K562 (cell line): ENCODE data around the gene POLR2A. TPM values are rescaled to one million over a fixed set of nuclear protein-coding genes. Genes with fewer than 3 reads are reported as not detected.

Experiments used
- ARID4B ChIP-seq: sonication (generic); formaldehyde crosslinking; IDR thresholded peaks from 2 replicates; pipeline ENCODE4 v1.8.0; 2022; ENCODE audit warnings: mild to moderate bottlenecking, missing genetic modification reagents
- EGR1 ChIP-seq: fragments of 450-650 bp; conservative IDR thresholded peaks from 2 replicates; pipeline ENCODE4 v1.6.1; 2017; ENCODE audit warnings: mild to moderate bottlenecking
- HDAC6 ChIP-seq: IDR thresholded peaks from 2 replicates; pipeline ENCODE4 v1.6.1; 2012; ENCODE audit warnings: low read depth, mild to moderate bottlenecking, control low read depth, inconsistent platforms, low read length, moderate library complexity
- LEF1 ChIP-seq: fragments of 450-650 bp; IDR thresholded peaks from 2 replicates; pipeline ENCODE4 v1.6.1; 2016; ENCODE audit warnings: mild to moderate bottlenecking
- MTA3 ChIP-seq: fragments of 450-650 bp; formaldehyde crosslinking; IDR thresholded peaks from 2 replicates; pipeline ENCODE4 v1.6.1; 2017; ENCODE audit warnings: mild to moderate bottlenecking, borderline replicate concordance
- TFAP4 ChIP-seq: sonication (generic); formaldehyde crosslinking; IDR thresholded peaks from 2 replicates; pipeline ENCODE4 v1.8.0; 2022; ENCODE audit warnings: missing genetic modification reagents, mild to moderate bottlenecking, moderate library complexity, borderline replicate concordance
- THRAP3 ChIP-seq: fragments of 450-650 bp; IDR thresholded peaks from 2 replicates; pipeline ENCODE4 v1.6.1; 2016; ENCODE audit warnings: mild to moderate bottlenecking, inconsistent platforms, borderline replicate concordance
- YY1 ChIP-seq, 3 experiments: IDR thresholded peaks; 2 replicates each; pipeline ENCODE4 v1.6.1; 2011; ENCODE audit warnings: low read length in 2 of 3, mild to moderate bottlenecking in 2 of 3, moderate library complexity in 2 of 3, borderline replicate concordance in 1 of 3, control low read depth in 1 of 3, low read depth in 1 of 3; ENCODE audit not compliant: insufficient read depth in 3 of 3, insufficient replicate concordance in 2 of 3, control insufficient read depth in 1 of 3, insufficient read length in 1 of 3; ENCODE audit errors: extremely low read depth in 1 of 3
- ZNF347 ChIP-seq: fragments of 450-650 bp; formaldehyde crosslinking; IDR thresholded peaks from 2 replicates; pipeline ENCODE4 v1.4.0; 2020; ENCODE audit warnings: low read depth, mild to moderate bottlenecking, moderate library complexity
- ZNF766 ChIP-seq: fragments of 200-800 bp; sonication (Bioruptor generic); conservative IDR thresholded peaks from 2 replicates; pipeline ENCODE4 v1.6.1; 2016; ENCODE audit warnings: missing genetic modification characterization, missing compliant biosample characterization
- polyA plus RNA-seq, 8 experiments: library from polyadenylated mRNA; depleted of rRNA in 4 of 8; stranded (reverse) in 5 of 8; unstranded in 3 of 8; fragments of >200 nt; fragmentation: Nextera tagmentation in 2 of 8; fragmentation: Illumina TruSeq in 1 of 8; extraction: Ambion mirVana in 2 of 8; extraction: Trizol in 1 of 8; gene quantifications; 2 replicates each; pipeline versions ENCODE4 v1.2.1 to v1.2.3, GENCODE V29; 2011 to 2014; ENCODE audit warnings: inconsistent platforms in 1 of 8, missing spikeins in 1 of 8
- total RNA-seq, 7 experiments: library from RNA; depleted of rRNA in 6 of 7; stranded (reverse); fragments of >200 nt in 6 of 7; fragmentation: Illumina TruSeq in 2 of 7; extraction: Trizol in 2 of 7; gene quantifications; 2 replicates each; pipeline versions ENCODE4 v1.2.1 to v1.2.3, GENCODE V29; 2011 to 2021; ENCODE audit warnings: low replicate concordance in 1 of 7
- TF ChIP-seq, protein P1 (sequence below): fragments of 250-450 bp; sonication (Bioruptor Pico); IDR thresholded peaks from 2 replicates; pipeline ENCODE4 v1.8.0; 2022; ENCODE audit warnings: inconsistent platforms
- TF ChIP-seq, protein P2 (sequence below): fragments of 450-650 bp; IDR thresholded peaks from 2 replicates; pipeline ENCODE4 v1.6.1; 2016; ENCODE audit warnings: borderline replicate concordance
- TF ChIP-seq, protein P3 (sequence below): sonication (generic); IDR thresholded peaks from 2 replicates; pipeline ENCODE4 v1.6.1; 2016

POLR2A gene
- total and polyA plus RNA-seq, 9 of the 15 experiments (the other 6 are each of a cell fraction or from before 2014, with no cell fraction given) = 1.3 to 109 (median 12.4) TPM

GRCh38 chr17:7435676-7436555, 48.2 kb upstream of the POLR2A start (continued):
- peak in 1 of 3 experiments; percentile 60 for TF ChIP-seq YY1 (IDR thresholded peaks at IDR 0.05; ENCODE audit: borderline replicate concordance in 1 of 3, control insufficient read depth in 1 of 3, extremely low read depth in 1 of 3, insufficient read depth in 3 of 3, insufficient read length in 1 of 3, insufficient replicate concordance in 2 of 3, low read depth in 1 of 3, low read length in 2 of 3)
- peak; percentile 80 for TF ChIP-seq EGR1
- no peak for TF ChIP-seq ZNF347 (CRISPR knock-in tag)
- TF ChIP-seq THRAP3 = no peak
- TF ChIP-seq, protein P1, sequence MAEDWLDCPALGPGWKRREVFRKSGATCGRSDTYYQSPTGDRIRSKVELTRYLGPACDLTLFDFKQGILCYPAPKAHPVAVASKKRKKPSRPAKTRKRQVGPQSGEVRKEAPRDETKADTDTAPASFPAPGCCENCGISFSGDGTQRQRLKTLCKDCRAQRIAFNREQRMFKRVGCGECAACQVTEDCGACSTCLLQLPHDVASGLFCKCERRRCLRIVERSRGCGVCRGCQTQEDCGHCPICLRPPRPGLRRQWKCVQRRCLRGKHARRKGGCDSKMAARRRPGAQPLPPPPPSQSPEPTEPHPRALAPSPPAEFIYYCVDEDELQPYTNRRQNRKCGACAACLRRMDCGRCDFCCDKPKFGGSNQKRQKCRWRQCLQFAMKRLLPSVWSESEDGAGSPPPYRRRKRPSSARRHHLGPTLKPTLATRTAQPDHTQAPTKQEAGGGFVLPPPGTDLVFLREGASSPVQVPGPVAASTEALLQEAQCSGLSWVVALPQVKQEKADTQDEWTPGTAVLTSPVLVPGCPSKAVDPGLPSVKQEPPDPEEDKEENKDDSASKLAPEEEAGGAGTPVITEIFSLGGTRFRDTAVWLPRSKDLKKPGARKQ = no peak
- TF ChIP-seq TFAP4 (CRISPR knock-in tag) = peak; percentile 85
- TF ChIP-seq ARID4B (CRISPR knock-in tag) = 0 out of 2 replicates have a peak, but pooled peaks have one; percentile 18
- TF ChIP-seq, protein P2, sequence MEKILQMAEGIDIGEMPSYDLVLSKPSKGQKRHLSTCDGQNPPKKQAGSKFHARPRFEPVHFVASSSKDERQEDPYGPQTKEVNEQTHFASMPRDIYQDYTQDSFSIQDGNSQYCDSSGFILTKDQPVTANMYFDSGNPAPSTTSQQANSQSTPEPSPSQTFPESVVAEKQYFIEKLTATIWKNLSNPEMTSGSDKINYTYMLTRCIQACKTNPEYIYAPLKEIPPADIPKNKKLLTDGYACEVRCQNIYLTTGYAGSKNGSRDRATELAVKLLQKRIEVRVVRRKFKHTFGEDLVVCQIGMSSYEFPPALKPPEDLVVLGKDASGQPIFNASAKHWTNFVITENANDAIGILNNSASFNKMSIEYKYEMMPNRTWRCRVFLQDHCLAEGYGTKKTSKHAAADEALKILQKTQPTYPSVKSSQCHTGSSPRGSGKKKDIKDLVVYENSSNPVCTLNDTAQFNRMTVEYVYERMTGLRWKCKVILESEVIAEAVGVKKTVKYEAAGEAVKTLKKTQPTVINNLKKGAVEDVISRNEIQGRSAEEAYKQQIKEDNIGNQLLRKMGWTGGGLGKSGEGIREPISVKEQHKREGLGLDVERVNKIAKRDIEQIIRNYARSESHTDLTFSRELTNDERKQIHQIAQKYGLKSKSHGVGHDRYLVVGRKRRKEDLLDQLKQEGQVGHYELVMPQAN = peak; percentile 55; the same call in 1 of the 2 replicates
- TF ChIP-seq ZNF766 (CRISPR knock-in tag) = no peak
- TF ChIP-seq LEF1 = no peak
- TF ChIP-seq, protein P3, sequence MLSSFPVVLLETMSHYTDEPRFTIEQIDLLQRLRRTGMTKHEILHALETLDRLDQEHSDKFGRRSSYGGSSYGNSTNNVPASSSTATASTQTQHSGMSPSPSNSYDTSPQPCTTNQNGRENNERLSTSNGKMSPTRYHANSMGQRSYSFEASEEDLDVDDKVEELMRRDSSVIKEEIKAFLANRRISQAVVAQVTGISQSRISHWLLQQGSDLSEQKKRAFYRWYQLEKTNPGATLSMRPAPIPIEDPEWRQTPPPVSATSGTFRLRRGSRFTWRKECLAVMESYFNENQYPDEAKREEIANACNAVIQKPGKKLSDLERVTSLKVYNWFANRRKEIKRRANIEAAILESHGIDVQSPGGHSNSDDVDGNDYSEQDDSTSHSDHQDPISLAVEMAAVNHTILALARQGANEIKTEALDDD = no peak
- TF ChIP-seq HDAC6 = no peak
- TF ChIP-seq MTA3 = no peak
